Bronchial epithelial cell (primary cell): ENCODE data around the gene RASGRF2. TPM values are rescaled to one million over a fixed set of nuclear protein-coding genes. Genes with fewer than 3 reads are reported as not detected.
A peak's percentile ranks its signal among the peaks of the same experiment; 100 is the strongest.

ENCODE experiments used
- DNase-seq: peaks from one replicate; pipeline ENCODE4 v3.0.0-alpha.2; 2010; ENCODE audit warnings: low read depth
- FAIRE-seq: peaks from 2 replicates; lab custom pipeline; 2011; peaks lifted over from hg19 to GRCh38; lab: Jason Lieb, UNC
- H3K27me3 ChIP-seq: 2 replicates; pipeline ENCODE4 v1.5.1; 2011; ENCODE audit warnings: low read length; ENCODE audit not compliant: control insufficient read depth, insufficient read depth
- H3K36me3 ChIP-seq: 2 replicates; pipeline ENCODE4 v1.5.1; 2011; ENCODE audit warnings: low read length; ENCODE audit not compliant: control insufficient read depth, insufficient read depth
- H3K4me3 ChIP-seq: 2 replicates; pipeline ENCODE4 v1.5.1; 2011; ENCODE audit warnings: mild to moderate bottlenecking, low read depth, low read length, control low read depth
- total RNA-seq: library from RNA; depleted of rRNA; stranded (reverse); fragments of >200 nt; gene quantifications from 2 replicates; pipeline ENCODE4 v1.2.1, GENCODE V29; 2014
- TF ChIP-seq, protein P1 (sequence below): IDR thresholded peaks from 2 replicates; pipeline ENCODE4 v1.5.1; 2011; ENCODE audit warnings: mild to moderate bottlenecking, moderate library complexity, low read length, control low read depth, inconsistent platforms; ENCODE audit not compliant: insufficient read depth, severe bottlenecking

The RASGRF2 gene
- total RNA-seq, 1 donor from 2014 or later = 0.53 TPM

DNA sequence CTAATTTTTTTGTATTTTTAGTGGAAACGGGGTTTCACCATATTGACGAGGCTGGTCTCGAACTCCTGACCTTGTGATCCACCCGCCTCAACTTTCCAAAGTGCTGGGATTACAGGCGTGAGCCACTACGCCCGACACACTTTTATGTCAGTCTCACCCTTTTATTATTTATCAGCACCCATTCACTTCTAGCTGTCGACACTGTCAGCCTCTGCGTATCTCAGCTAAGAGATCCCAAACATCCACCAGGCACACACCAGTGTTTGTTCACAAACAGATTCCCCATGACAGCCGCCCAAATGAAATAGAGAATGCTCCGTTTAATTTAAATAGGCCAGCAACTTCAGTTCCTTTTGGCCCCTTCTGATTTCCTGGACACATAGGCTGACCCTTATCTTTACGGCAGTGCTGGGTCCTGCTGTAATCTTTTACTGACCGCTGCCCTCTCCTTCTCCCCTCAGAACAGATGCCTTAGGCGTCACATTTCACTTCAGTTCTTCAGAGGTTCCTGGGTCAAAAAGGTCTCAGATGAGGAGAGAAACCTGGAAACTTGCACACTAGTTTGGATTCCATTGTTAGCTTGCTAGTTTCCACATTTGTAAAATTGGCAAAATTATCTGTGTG is 229.8 kb downstream of the RASGRF2 start:
- H3K27me3 ChIP-seq = no peaks in the 10 kb centered on the region
- FAIRE-seq (no peak), DNase-seq (no peak)
- TF ChIP-seq, protein P1, sequence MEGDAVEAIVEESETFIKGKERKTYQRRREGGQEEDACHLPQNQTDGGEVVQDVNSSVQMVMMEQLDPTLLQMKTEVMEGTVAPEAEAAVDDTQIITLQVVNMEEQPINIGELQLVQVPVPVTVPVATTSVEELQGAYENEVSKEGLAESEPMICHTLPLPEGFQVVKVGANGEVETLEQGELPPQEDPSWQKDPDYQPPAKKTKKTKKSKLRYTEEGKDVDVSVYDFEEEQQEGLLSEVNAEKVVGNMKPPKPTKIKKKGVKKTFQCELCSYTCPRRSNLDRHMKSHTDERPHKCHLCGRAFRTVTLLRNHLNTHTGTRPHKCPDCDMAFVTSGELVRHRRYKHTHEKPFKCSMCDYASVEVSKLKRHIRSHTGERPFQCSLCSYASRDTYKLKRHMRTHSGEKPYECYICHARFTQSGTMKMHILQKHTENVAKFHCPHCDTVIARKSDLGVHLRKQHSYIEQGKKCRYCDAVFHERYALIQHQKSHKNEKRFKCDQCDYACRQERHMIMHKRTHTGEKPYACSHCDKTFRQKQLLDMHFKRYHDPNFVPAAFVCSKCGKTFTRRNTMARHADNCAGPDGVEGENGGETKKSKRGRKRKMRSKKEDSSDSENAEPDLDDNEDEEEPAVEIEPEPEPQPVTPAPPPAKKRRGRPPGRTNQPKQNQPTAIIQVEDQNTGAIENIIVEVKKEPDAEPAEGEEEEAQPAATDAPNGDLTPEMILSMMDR = no peak
- H3K4me3 ChIP-seq = no peak overlapping the region
- H3K36me3 ChIP-seq = no peaks in the 10 kb centered on the region

DNA sequence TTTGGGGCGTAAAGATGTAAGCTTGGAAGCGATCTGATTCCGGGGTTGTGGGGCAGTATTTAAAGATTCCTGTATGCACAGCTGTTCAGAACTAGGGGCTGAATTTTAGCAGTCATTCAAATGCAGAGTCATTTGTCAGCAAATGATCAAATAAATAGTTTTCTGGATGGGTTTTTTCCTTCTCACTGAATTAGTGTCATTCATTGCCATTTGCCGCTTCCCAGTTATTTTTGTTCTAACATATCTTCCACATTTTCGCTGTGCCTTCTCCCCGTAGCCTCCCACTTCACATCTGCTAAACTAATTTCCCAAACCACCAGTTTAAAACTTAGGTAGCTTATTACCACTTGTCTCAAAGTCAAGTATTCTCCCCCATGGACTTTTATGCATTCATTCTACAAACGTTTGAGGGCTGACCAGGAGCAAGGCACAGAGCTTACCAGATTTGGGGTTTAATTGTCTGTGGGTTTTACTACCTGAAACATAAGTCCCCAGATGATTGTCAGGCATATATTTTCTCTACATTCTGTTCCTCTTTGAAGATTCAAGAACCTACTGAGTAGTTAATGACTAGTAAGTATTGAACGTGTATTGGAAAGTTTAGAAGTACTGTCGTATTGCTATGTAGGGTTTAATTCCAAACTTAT is 231.7 kb downstream of the RASGRF2 start:
- H3K36me3 ChIP-seq = no peaks in the 10 kb centered on the region
- H3K4me3 ChIP-seq = no peak overlapping the region
- FAIRE-seq (no peak), DNase-seq (no peak)
- no peaks in the 10 kb centered on the region for H3K27me3 ChIP-seq
- TF ChIP-seq, protein P1 = no peak

DNA sequence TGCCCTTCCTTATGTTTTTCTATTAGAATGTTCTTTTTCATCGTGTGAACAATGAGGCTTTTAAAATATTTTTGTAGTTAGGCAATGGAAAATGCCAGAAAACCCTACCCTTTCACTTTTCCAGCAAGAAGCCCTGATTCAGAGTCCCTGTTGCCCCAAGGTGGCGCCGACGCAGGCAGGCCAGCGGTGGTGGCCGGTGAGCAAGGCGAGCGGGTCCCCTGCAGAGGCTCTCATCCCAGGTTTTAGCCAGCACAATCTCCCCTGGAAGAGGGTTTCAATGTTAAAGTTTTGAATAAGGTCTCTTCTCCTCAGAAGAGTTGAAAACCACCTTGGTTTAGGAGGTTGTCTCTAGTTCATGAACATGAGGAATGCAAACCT is 232.2 kb downstream of the RASGRF2 start:
- no peak for DNase-seq
- Histone ChIP-seq H3K4me3 (no peak overlapping the region), H3K27me3 (no peaks in the 10 kb centered on the region), H3K36me3 (no peaks in the 10 kb centered on the region)
- FAIRE-seq = no peak
- TF ChIP-seq, protein P1 = no peak

DNA sequence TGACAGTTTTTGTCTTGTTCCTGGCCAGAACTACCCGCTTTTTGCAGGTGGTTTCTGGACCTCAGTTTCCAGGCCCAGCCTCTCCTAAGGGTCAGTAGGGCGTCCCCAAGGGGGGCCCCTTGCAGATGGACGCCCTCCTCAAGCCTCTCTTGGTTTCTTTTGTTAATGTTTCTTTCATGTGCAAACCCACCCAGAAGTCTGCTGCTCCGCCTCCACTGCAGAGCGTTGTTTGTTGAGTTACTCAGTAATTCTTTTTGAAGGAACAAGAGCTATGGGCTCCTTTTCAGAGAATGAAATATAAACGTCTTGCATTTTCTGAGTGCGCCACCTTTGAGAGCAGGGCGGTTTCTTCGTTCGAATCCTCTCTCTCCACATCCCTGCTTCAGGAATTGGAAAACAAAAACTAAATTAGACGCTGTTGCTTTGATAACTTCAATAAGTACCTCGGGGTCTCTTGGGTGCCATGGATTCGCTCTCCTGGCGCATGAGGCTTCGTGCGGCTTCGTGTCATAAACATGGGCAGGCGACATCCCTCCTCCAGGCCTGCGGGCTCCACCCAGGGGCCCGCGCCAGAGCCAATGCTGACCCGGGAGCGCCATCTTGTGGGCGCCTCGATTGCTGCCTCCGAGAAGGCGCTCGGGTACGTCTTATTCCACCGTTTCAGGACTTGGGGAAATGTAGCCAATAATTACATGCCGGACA is 234.6 kb downstream of the RASGRF2 start:
- Histone ChIP-seq H3K4me3 (no peak overlapping the region), H3K27me3 (no peaks in the 10 kb centered on the region), H3K36me3 (no peaks in the 10 kb centered on the region)
- DNase-seq (peak; percentile 51), FAIRE-seq (no peak)
- TF ChIP-seq, protein P1 = peak; percentile 96

DNA sequence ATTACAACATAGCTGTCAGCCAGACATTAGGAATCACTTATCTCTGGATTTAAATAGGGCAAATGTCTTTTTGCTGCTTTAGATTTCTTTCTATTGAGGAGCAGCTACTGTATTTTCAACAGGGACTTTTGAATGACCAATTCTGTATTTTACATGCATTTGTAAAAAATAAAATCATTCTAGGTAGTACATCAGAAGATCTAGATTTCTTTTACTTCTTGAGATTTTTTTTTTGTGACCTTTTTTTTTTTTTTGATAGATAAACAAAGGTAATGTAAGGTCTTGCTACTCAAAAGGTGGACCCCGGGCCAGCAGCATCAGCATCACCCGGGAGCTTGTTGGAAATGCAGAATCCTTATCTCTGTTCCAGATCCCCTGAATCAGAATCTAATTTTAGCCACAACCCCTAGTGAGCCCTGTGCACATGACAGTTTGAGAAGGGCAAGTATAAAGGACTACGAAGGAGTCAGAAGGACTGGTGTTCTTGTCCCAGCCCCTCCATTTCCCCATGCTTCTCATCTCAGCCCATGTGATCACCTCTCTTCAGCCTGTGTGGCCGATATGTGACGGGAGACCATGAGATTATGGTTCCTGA is 235.3 kb downstream of the RASGRF2 start:
- Histone ChIP-seq H3K4me3 (no peak overlapping the region), H3K27me3 (no peaks in the 10 kb centered on the region), H3K36me3 (no peaks in the 10 kb centered on the region)
- FAIRE-seq = no peak
- DNase-seq = no peak
- TF ChIP-seq, protein P1 = no peak
